Cardiac septum (tissue), 1 donor: ENCODE data around the gene SH2D4B. TPM values are rescaled to one million over a fixed set of nuclear protein-coding genes. Genes with fewer than 3 reads are reported as not detected.

Source experiments
- DNase-seq: peaks from one replicate; pipeline ENCODE4 v3.0.0-alpha.2; 2020; ENCODE audit warnings: low spot score
- intact Hi-C: fragments of 100-400 bp; cut with DNase I; formaldehyde crosslinking; loops from one replicate; pipeline ENCODE4 v1.14.0; 2022
- total RNA-seq: library from RNA; stranded (reverse); fragmentation: NEBNext Ultra II Directional; extraction: Animal tissue kit (Norgen Biotek cat#: 25700); gene quantifications from one replicate; pipeline ENCODE4 v1.2.1, GENCODE V29; 2021
- donor health status: DM: no; HTN: no; CAD: no.

SH2D4B gene
- total RNA-seq, 1 donor from 2014 or later, result not detected

GRCh38 chr10:80660266-80660665 is 122.6 kb downstream of the SH2D4B start:
- intact Hi-C loops, result loop anchor here (5.0 to 10.0 kb wide), 2 partner anchors 208 to 275 kb away; partner anchors contain the start of gene TSPAN14
- no peak for DNase-seq

- DNase-seq, result no peak
- intact Hi-C loops, result loop anchor here (5.0 to 10.0 kb wide), 2 partner anchors 208 to 276 kb away; partner anchors contain the start of gene TSPAN14
Measured at GRCh38 chr10:80660736-80661135, 123.0 kb downstream of the SH2D4B start.

GRCh38 chr10:80661526-80661925 is 123.8 kb downstream of the SH2D4B start:
- intact Hi-C loops, result loop anchor here (5.0 to 10.0 kb wide), 2 partner anchors 209 to 277 kb away; partner anchors contain the start of gene TSPAN14
- DNase-seq, result no peak

GRCh38 chr10:80662429-80663261 is 124.9 kb downstream of the SH2D4B start:
- DNase-seq, result peak; percentile 91
- intact Hi-C loops, result loop anchor here (5.0 to 10.0 kb wide), 2 partner anchors 210 to 278 kb away; partner anchors contain the start of gene TSPAN14

- DNase-seq, result peak; percentile 91
- intact Hi-C loops, result loop anchor here (5.0 to 10.0 kb wide), 2 partner anchors 212 to 279 kb away; partner anchors contain the start of gene TSPAN14
Measured at GRCh38 chr10:80664071-80664680, 126.5 kb downstream of the SH2D4B start.

GRCh38 chr10:80669485-80669884 is 131.8 kb downstream of the SH2D4B start:
- DNase-seq, result no peak
- intact Hi-C loops, result loop anchor here (10.0 kb wide), 1 partner anchor 285 kb away; no protein-coding TSS in a partner anchor

GRCh38 chr10:80670774-80671173 is 133.1 kb downstream of the SH2D4B start:
- intact Hi-C loops, result no loop called here
- no peak for DNase-seq

GRCh38 chr10:80671847-80672246 is 134.1 kb downstream of the SH2D4B start:
- no peak for DNase-seq

GRCh38 chr10:80672613-80673012 is 134.9 kb downstream of the SH2D4B start:
- intact Hi-C loops, result no loop called here
- no peak for DNase-seq

More at GRCh38 chr10:80671847-80672246, 134.1 kb downstream of the SH2D4B start:
- intact Hi-C loops, result no loop called here

GRCh38 chr10:80674809-80675208 is 137.1 kb downstream of the SH2D4B start:
- no peak for DNase-seq
- intact Hi-C loops, result no loop called here

- DNase-seq, result no peak
- intact Hi-C loops, result no loop called here
Measured at GRCh38 chr10:80681142-80681541, 143.4 kb downstream of the SH2D4B start.

- DNase-seq, result no peak
- intact Hi-C loops, result no loop called here
Measured at GRCh38 chr10:80684259-80684658, 146.6 kb downstream of the SH2D4B start.

- intact Hi-C loops, result no loop called here
- no peak for DNase-seq
Measured at GRCh38 chr10:80685355-80685754, 147.7 kb downstream of the SH2D4B start.

- DNase-seq, result no peak
- intact Hi-C loops, result no loop called here
Measured at GRCh38 chr10:80686734-80687475, 149.2 kb downstream of the SH2D4B start.

GRCh38 chr10:80687476-80687789 is 149.7 kb downstream of the SH2D4B start:
- DNase-seq, result no peak
- intact Hi-C loops, result no loop called here

- DNase-seq, result no peak
- intact Hi-C loops, result no loop called here
Measured at GRCh38 chr10:80690434-80690833, 152.7 kb downstream of the SH2D4B start.

- no peak for DNase-seq
- intact Hi-C loops, result no loop called here
Measured at GRCh38 chr10:80691441-80691840, 153.7 kb downstream of the SH2D4B start.

- DNase-seq, result no peak
- intact Hi-C loops, result no loop called here
Measured at GRCh38 chr10:80693565-80693964, 155.9 kb downstream of the SH2D4B start.

GRCh38 chr10:80694930-80695329 is 157.2 kb downstream of the SH2D4B start:
- DNase-seq, result no peak
- intact Hi-C loops, result no loop called here
